GM23248 (cell line): Measurements from ENCODE around the gene REPIN1.

Source experiments
- EZH2 ChIP-seq: fragments of 200-600 bp; sonication (generic); IDR thresholded peaks from 2 replicates; pipeline ENCODE4 v1.6.1; 2018; ENCODE audit warnings: antibody characterized with exemption, mild to moderate bottlenecking; ENCODE audit not compliant: insufficient read depth, poor library complexity, severe bottlenecking
- EZH2phosphoT487 ChIP-seq: fragments of 200-600 bp; sonication (generic); IDR thresholded peaks from 2 replicates; pipeline ENCODE4 v1.6.1; 2018; ENCODE audit warnings: antibody characterized with exemption, moderate library complexity, mild to moderate bottlenecking, low read depth; ENCODE audit not compliant: insufficient read depth

GRCh38 chr7:150351587-150352194 lies 16.9 kb upstream of the REPIN1 start:
- no peak for TF ChIP-seq EZH2
- no peak for TF ChIP-seq EZH2phosphoT487
